Activated CD4-positive, alpha-beta T cell treated with anti-CD3 and anti-CD28 coated beads for 36 hours (primary cell): ENCODE results near the gene GIPR. TPM values are rescaled to one million over a fixed set of nuclear protein-coding genes. Genes with fewer than 3 reads are reported as not detected.

ENCODE experiments used
- ATAC-seq: fragments of 200-7000 bp; cut with Tn5 transposase; one replicate; pipeline ENCODE4 v1.10.0; 2021; ENCODE audit warnings: mild to moderate bottlenecking, moderate library complexity
- CTCF ChIA-PET: fragments of 350-600 bp; sonication (Branson Sonifier 250); formaldehyde crosslinking; loops from one replicate; lab custom pipeline; 2021; ENCODE audit warnings: antibody characterized with exemption; lab: Charles Lee
- POLR2A ChIA-PET: fragments of 350-600 bp; sonication (Branson Sonifier 250); formaldehyde crosslinking; loops from one replicate; lab custom pipeline; 2021; ENCODE audit warnings: antibody characterized with exemption, inconsistent platforms; lab: Charles Lee
- DNase-seq: peaks from one replicate; pipeline ENCODE4 v3.0.0-alpha.2; 2020
- H3K27ac Mint-ChIP-seq: one replicate; pipeline ENCODE4 v1.8.0; 2021; ENCODE audit warnings: mixed read lengths
- H3K27me3 Mint-ChIP-seq: one replicate; pipeline ENCODE4 v1.8.0; 2021; ENCODE audit warnings: mixed read lengths
- H3K36me3 Mint-ChIP-seq: one replicate; pipeline ENCODE4 v1.8.0; 2021; ENCODE audit warnings: low read depth, mixed read lengths
- H3K4me1 Mint-ChIP-seq: one replicate; pipeline ENCODE4 v1.8.0; 2021; ENCODE audit warnings: mixed read lengths
- H3K4me3 Mint-ChIP-seq: one replicate; pipeline ENCODE4 v1.8.0; 2021; ENCODE audit warnings: mild to moderate bottlenecking, moderate library complexity, mixed read lengths
- H3K9me3 Mint-ChIP-seq: one replicate; pipeline ENCODE4 v1.8.0; 2021; ENCODE audit warnings: low read depth, mixed read lengths
- intact Hi-C, 2 experiments: fragments of 100-400 bp; cut with DNase I in 1 of 2; cut with micrococcal nuclease in 1 of 2; formaldehyde crosslinking; loops; one replicate each; pipeline versions ENCODE4 v1.14.2 to v1.15.1; 2022 to 2024; cut with DNase I, micrococcal nuclease
- microRNA-seq: library from miRNA; unstranded; fragments of <30 nt; microRNA quantifications from one replicate; pipeline ENCODE4 v1.2.0, GENCODE V29; 2021; ENCODE audit warnings: borderline replicate concordance
- total RNA-seq, 2 experiments: library from RNA; stranded (reverse); gene quantifications; one replicate each; pipeline ENCODE4 v1.2.3, GENCODE V29; 2021

The GIPR gene
- total RNA-seq, 2 experiments from 2014 or later, result 4.5 to 5.9 TPM

DNA sequence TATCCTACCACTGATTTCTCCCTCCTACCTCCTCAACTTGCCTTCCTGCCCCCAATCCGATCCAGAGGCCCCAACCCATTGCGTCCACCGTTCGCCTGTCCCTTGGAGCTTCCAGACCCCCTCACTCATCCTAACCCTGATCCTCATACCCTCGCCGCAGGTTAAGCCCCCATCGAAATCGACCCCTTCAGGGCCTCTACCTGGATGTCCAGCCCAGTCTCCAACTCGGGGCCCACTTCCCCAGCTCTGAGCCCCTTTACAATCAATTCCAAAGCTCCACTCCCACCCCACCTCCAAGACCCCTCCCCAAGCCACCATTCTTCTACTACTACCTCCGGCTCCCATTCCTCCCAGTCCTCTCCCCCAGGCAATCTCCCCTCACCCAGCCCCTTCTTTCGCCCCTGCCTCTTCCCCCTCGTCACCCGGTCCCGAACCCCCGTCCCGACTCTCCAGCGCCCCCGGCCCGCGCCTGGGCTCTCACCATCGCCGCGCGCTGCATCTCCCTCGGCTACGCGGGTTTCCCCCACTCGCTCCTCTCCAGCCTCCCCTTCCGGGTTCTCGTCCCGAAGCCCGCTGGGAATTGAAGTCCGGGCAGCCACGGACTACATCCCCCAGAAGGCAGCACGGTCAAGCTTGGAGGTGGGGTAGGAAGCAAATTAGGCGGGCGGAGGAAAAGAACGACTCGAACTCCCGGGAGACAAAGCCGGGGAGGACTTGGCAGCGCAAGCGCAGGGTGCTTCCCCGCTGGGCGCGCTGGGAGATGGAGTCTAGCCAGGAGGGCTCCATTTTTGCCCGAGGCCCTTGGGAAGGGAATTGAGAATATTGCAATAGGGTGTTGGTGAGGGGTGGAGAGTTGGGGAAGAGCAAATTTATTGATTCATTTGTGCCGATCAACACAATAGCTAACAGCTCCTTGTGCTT is 62.6 kb downstream of the GIPR start, which contains the start of gene FBXO46:
Gene FBXO46 (minus strand): TSS at position 529 of the 921 bp plus-strand sequence. CDS start 17,401 bp downstream, outside the sequence.
- POLR2A ChIA-PET, result interaction anchor here (0.5 to 1.7 kb wide), 4 partner anchors 13 to 806 kb away, joined by 3 to 6 read pairs (median 4); no protein-coding TSS in a partner anchor
- peak; percentile 99 for ATAC-seq
- peak within 1 kb of the TSS; percentile 90 for H3K27ac Mint-ChIP-seq

More for the DNA sequence above, 62.6 kb downstream of the GIPR start, which contains the start of gene FBXO46:
- CTCF ChIA-PET, result interaction anchor here (0.6 to 2.6 kb wide), 10 partner anchors 10 to 118 kb away, joined by 3 to 24 read pairs (median 4); partner anchors contain the start of genes QPCTL and SIX5
- Mint-ChIP-seq H3K36me3 (peaks cover 11% of the 10 kb centered on the region), H3K9me3 (no peaks in the 10 kb centered on the region), H3K4me3 (peak within 1 kb of the TSS; percentile 88), H3K4me1 (peaks cover 35% of the 10 kb centered on the region), H3K27me3 (no peaks in the 10 kb centered on the region)
- DNase-seq, result peak; percentile 97
- intact Hi-C loops, result loop anchor here (1.0 to 2.0 kb wide), 11 partner anchors 13 to 265 kb away; partner anchors contain the start of genes QPCTL (in 2 of the 2), CCDC61 (in 1 of the 2), DMWD (in 1 of the 2) and IRF2BP1 (in 1 of the 2)

Small RNAs within 50 kb of the gene (microRNA-seq; reads per million reads assigned to microRNA genes)
- 768 reads per million, percentile 83 among the genes with 10 or more reads in this experiment for gene MIR330
- not detected for gene MIR642A
- gene MIR642B, result not detected

Other genes with a start within 250 kb of the GIPR start
- gene ERCC1, start 244.3 kb upstream of the GIPR start, total RNA-seq, result 10 to 100 TPM; 58.1 to 71.8 TPM
- 1 to 10 TPM; 7.3 to 7.7 TPM for gene FOSB, start 200.2 kb upstream of the GIPR start, total RNA-seq
- gene RTN2, start 171.2 kb upstream of the GIPR start, total RNA-seq, result 1 to 10 TPM; 2.0 to 3.2 TPM
- gene PPM1N, start 169.8 kb upstream of the GIPR start, total RNA-seq, result 1 to 10 TPM; 2.8 to 3.1 TPM
- 100 to 1,000 TPM; 152 to 153 TPM for gene VASP, start 160.7 kb upstream of the GIPR start, total RNA-seq
- gene OPA3, start 83.4 kb upstream of the GIPR start, total RNA-seq, result 10 to 100 TPM; 13.8 to 14.4 TPM
- not detected for gene GPR4, start 66.0 kb upstream of the GIPR start, total RNA-seq
- gene EML2, start 28.8 kb upstream of the GIPR start, total RNA-seq, result 100 to 1,000 TPM; 121 to 134 TPM
- 100 to 1,000 TPM; 619 to 839 TPM for gene SNRPD2, start 23.7 kb downstream of the GIPR start, total RNA-seq
- gene QPCTL, start 24.4 kb downstream of the GIPR start, total RNA-seq, result 10 to 100 TPM; 17.3 to 18.7 TPM
- gene FBXO46, start 62.7 kb downstream of the GIPR start, total RNA-seq, result 10 to 100 TPM; 32.3 to 43.3 TPM
- not detected for gene MEIOSIN, start 65.2 kb downstream of the GIPR start, total RNA-seq
- 1 to 10 TPM; 2.0 to 2.2 TPM for gene SIX5, start 101.0 kb downstream of the GIPR start, total RNA-seq
- gene DMPK, start 114.3 kb downstream of the GIPR start, total RNA-seq, result 10 to 100 TPM; 15.0 to 19.4 TPM
- 10 to 100 TPM; 31.1 to 35.1 TPM for gene DMWD, start 124.6 kb downstream of the GIPR start, total RNA-seq
- under 1 TPM; 0.21 to 0.23 TPM for gene RSPH6A, start 147.1 kb downstream of the GIPR start, total RNA-seq
- gene SYMPK, start 194.9 kb downstream of the GIPR start, total RNA-seq, result 100 to 1,000 TPM; 108 to 128 TPM
- under 1 TPM; 0.40 to 0.62 TPM for gene FOXA3, start 196.1 kb downstream of the GIPR start, total RNA-seq
- 10 to 100 TPM; 12.6 to 15.2 TPM for gene IRF2BP1, start 217.9 kb downstream of the GIPR start, total RNA-seq
- 1 to 10 TPM; 5.0 to 5.6 TPM for gene MYPOP, start 234.4 kb downstream of the GIPR start, total RNA-seq
- not detected for gene NANOS2, start 246.6 kb downstream of the GIPR start, total RNA-seq